Stomach (tissue), 9 donors: ENCODE measurements around the gene MAT2A. TPM values are rescaled to one million over a fixed set of nuclear protein-coding genes. Genes with fewer than 3 reads are reported as not detected.

Experiments
- DNase-seq, 2 donors: peaks; one replicate each; pipeline versions ENCODE4 v3.0.0 to v3.0.0-alpha.2; 2013 to 2019
- H3K27ac ChIP-seq, 5 donors: fragments of 200-600 bp in 4 of 5; sonication (generic) in 4 of 5; one replicate each; pipeline ENCODE4 v1.5.1; 2013 to 2019; ENCODE audit warnings: mild to moderate bottlenecking in 1 of 5, moderate library complexity in 1 of 5
- H3K27me3 ChIP-seq, 3 donors: fragments of 200-600 bp; sonication (generic); one replicate each; pipeline ENCODE4 v1.5.1; 2017 to 2019; ENCODE audit warnings: mixed run types in 1 of 3
- H3K36me3 ChIP-seq, 4 donors: fragments of 200-600 bp; sonication (generic); 1 replicate in 3 of 4; 2 replicates in 1 of 4; pipeline ENCODE4 v1.5.1; 2016 to 2019
- H3K4me1 ChIP-seq, 4 donors: fragments of 200-600 bp; sonication (generic); one replicate each; pipeline ENCODE4 v1.5.1; 2016 to 2019
- H3K4me3 ChIP-seq, 4 donors: fragments of 200-600 bp; sonication (generic) in 3 of 4; one replicate each; pipeline ENCODE4 v1.5.1; 2016 to 2019; ENCODE audit warnings: mild to moderate bottlenecking in 1 of 4
- H3K9me3 ChIP-seq, 4 donors: fragments of 200-600 bp; sonication (generic); one replicate each; pipeline ENCODE4 v1.5.1; 2016 to 2019
- EP300 ChIP-seq: sonication (generic); formaldehyde crosslinking; IDR thresholded peaks from one replicate; pipeline ENCODE4 v1.6.1; 2017; ENCODE audit warnings: antibody characterized with exemption
- POLR2A ChIP-seq, 4 donors: fragments of 450-650 bp; IDR thresholded peaks; one replicate each; pipeline ENCODE4 v1.6.1; 2016; ENCODE audit warnings: antibody characterized with exemption in 4 of 4, control low read depth in 2 of 4, mild to moderate bottlenecking in 1 of 4, moderate library complexity in 1 of 4
- POLR2AphosphoS5 ChIP-seq, 3 donors: sonication (generic); formaldehyde crosslinking; IDR thresholded peaks; one replicate each; pipeline ENCODE4 v1.6.1; 2016; ENCODE audit warnings: antibody characterized with exemption in 3 of 3
- WGBS, 5 donors: extraction: QIAGEN DNeasy Blood & Tissue Kit in 3 of 5; methylation state at CpG; one replicate each; pipeline versions ENCODE4 v1.1.5 to v1.1.7; 2013 to 2018; 5-methylcytosine and 5-hydroxymethylcytosine counted together
- intact Hi-C: fragments of 100-400 bp; cut with DNase I; formaldehyde crosslinking; loops from one replicate; pipeline ENCODE4 v1.15.1; 2023; ENCODE audit warnings: low total_unique reads
- polyA plus RNA-seq, 3 donors: library from polyadenylated mRNA; stranded (reverse); fragments of 200-250 nt; gene quantifications; one replicate each; pipeline ENCODE4 v1.2.3, GENCODE V29; 2013
- total RNA-seq, 5 donors: library from RNA; depleted of rRNA; stranded (reverse); fragments of >200 nt; gene quantifications; one replicate each; pipeline versions ENCODE4 v1.1.0 to v1.2.3, GENCODE V29; 2014 to 2016
- TF ChIP-seq, protein P1 (sequence below), 7 experiments: fragments of 450-650 bp in 4 of 7; fragments of 200-600 bp in 3 of 7; sonication (generic) in 3 of 7; IDR thresholded peaks; one replicate each; pipeline ENCODE4 v1.5.1; 2016 to 2019; ENCODE audit warnings: antibody characterized with exemption in 7 of 7, control low read depth in 2 of 7, mild to moderate bottlenecking in 1 of 7
- donor health status: healthy with polysubstance abuse.
- donor health status: Bipolar disorder and iron deficiency.
- donor health status: healthy.

The MAT2A gene
- total and polyA plus RNA-seq, 8 donors: 73.3 to 278 (median 98.9) TPM

DNA sequence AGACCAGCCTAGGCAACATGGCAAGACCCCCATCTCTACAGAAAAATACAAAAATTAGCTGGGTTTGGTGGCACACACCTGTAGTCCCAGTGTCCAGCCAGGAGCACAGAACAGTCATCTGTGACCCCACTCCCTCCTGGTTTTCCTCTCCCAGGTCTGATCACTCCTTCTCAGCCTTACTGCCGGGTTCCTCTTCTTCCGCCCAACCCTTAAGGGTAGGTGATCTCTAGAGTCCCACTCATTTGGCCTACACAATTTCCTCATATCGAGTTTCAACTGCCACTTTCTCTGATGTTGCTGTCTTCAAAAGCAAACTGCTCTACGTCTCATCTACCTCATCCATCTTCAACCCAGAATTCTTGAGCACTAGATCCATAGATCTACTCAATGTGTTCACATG lies 13.4 kb upstream of the MAT2A start:
- WGBS, 5 donors: 81 to 89% (median 84%) methylated on average over 4 of the region's 4 CpGs
- Histone ChIP-seq H3K27ac (peak overlapping the region in 3 of 5 donors; percentile 75 to 84 (median 76)), H3K36me3 (no peaks in the 10 kb centered on the region)

DNA sequence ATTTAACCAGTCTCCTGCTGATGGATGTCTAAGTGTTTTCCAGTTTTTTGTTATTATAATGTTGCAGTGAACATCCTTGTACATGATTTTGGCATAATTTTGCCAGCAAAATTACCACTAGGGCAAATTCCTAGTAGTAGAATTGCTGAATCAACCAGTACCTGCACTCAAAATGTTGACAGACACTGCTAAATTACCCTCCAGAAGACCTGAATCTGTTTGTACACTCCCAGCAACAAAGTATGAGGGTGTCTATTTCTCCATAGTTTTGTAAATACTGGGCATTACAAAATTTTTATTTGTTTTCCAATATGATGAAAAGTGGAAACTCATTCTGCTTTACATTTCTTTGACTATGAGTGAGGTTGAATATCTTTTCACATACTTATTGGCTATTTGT lies 11.2 kb upstream of the MAT2A start:
- Histone ChIP-seq H3K4me1 (peaks cover 22 to 38% (median 31%) of the 10 kb centered on the region in 4 donors), H3K27ac (no peak overlapping the region), H3K27me3 (no peaks in the 10 kb centered on the region), H3K9me3 (no peaks in the 10 kb centered on the region), H3K4me3 (no peak overlapping the region), H3K36me3 (no peaks in the 10 kb centered on the region)
- intact Hi-C loops: no loop called here
- DNase-seq: no peak
- no peak for TF ChIP-seq POLR2A (IDR thresholded peaks at IDR 0.05)
- no peak for TF ChIP-seq POLR2AphosphoS5 (IDR thresholded peaks at IDR 0.05)
- TF ChIP-seq, protein P1, sequence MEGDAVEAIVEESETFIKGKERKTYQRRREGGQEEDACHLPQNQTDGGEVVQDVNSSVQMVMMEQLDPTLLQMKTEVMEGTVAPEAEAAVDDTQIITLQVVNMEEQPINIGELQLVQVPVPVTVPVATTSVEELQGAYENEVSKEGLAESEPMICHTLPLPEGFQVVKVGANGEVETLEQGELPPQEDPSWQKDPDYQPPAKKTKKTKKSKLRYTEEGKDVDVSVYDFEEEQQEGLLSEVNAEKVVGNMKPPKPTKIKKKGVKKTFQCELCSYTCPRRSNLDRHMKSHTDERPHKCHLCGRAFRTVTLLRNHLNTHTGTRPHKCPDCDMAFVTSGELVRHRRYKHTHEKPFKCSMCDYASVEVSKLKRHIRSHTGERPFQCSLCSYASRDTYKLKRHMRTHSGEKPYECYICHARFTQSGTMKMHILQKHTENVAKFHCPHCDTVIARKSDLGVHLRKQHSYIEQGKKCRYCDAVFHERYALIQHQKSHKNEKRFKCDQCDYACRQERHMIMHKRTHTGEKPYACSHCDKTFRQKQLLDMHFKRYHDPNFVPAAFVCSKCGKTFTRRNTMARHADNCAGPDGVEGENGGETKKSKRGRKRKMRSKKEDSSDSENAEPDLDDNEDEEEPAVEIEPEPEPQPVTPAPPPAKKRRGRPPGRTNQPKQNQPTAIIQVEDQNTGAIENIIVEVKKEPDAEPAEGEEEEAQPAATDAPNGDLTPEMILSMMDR (IDR thresholded peaks at IDR 0.05): no peak

More for the DNA sequence above, 13.4 kb upstream of the MAT2A start:
- no peak for DNase-seq
- Histone ChIP-seq H3K27me3 (no peaks in the 10 kb centered on the region), H3K4me3 (no peak overlapping the region), H3K9me3 (no peaks in the 10 kb centered on the region), H3K4me1 (peaks cover 22 to 32% (median 26%) of the 10 kb centered on the region in 4 donors)
- intact Hi-C loops: no loop called here
- TF ChIP-seq POLR2A (IDR thresholded peaks at IDR 0.05) (no peak), POLR2AphosphoS5 (IDR thresholded peaks at IDR 0.05) (no peak), EP300 (no peak)
- TF ChIP-seq, protein P1 (IDR thresholded peaks at IDR 0.05): no peak

DNA sequence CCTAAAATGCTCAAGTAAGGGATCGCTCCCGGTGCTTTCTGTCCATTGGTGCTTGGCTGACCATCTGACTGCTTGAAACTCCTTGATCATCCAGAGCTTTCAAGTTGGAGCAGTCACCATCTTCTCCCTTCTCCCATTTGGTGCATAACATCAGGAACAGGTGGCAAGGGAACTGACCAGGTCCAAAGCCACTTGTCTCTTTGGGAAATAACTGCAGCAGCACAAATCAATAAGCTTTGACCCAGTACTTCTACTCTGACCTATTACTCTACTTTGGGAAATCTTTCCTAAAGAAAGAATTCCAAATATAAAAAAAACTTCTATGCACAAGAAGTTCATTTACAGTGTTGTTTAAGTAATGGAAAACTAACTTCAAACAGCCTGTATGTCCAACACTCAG lies 10.6 kb upstream of the MAT2A start:
- intact Hi-C loops: no loop called here
- 85 to 100% (median 96%) methylated on average over 2 of the region's 2 CpGs for WGBS, 5 donors
- no peaks in the 10 kb centered on the region for H3K36me3 ChIP-seq
- peaks cover 18 to 32% (median 26%) of the 10 kb centered on the region in 4 donors for H3K4me1 ChIP-seq
- no peak overlapping the region for H3K27ac ChIP-seq
- TF ChIP-seq POLR2AphosphoS5 (IDR thresholded peaks at IDR 0.05) (no peak), POLR2A (IDR thresholded peaks at IDR 0.05) (no peak), EP300 (no peak)
- TF ChIP-seq, protein P1 (IDR thresholded peaks at IDR 0.05): no peak
- no peaks in the 10 kb centered on the region for H3K9me3 ChIP-seq
- DNase-seq: no peak
- H3K27me3 ChIP-seq: no peaks in the 10 kb centered on the region
- H3K4me3 ChIP-seq: no peak overlapping the region

DNA sequence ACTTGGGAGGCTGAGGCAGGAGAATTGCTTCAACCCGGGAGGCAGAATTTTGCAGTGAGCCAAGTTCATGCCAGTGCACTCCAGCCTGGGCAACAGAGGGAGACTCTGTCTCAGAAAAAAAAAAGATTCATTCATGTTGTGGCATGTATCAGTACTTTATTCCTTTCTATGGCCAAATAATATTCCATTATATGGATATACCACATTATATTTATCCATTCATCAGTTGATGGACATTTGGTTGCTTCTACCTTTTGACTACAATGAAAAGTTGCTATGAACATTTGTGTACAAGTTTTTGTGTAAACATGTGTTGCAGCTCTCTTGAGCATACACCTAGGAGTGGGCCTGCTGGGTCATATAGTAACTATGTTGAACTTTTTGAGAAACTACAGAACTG lies 9.2 kb upstream of the MAT2A start:
- H3K27ac ChIP-seq: no peak overlapping the region
- WGBS, 5 donors: 93 to 100% (median 96%) methylated on average over 1 of the region's 1 CpG
- TF ChIP-seq POLR2A (IDR thresholded peaks at IDR 0.05) (no peak), EP300 (no peak), POLR2AphosphoS5 (IDR thresholded peaks at IDR 0.05) (no peak)
- TF ChIP-seq, protein P1 (IDR thresholded peaks at IDR 0.05): no peak
- no peaks in the 10 kb centered on the region for H3K27me3 ChIP-seq
- no peak for DNase-seq
- H3K4me3 ChIP-seq: no peak overlapping the region
- peaks cover 4 to 21% (median 11%) of the 10 kb centered on the region in 4 donors for H3K4me1 ChIP-seq
- H3K36me3 ChIP-seq: no peaks in the 10 kb centered on the region
- no peaks in the 10 kb centered on the region for H3K9me3 ChIP-seq
- intact Hi-C loops: no loop called here
